Measurements from ENCODE around the gene FZD2.
A peak's percentile ranks its signal among the peaks of the same experiment; 100 is the strongest.

The FZD2 gene

DNA sequence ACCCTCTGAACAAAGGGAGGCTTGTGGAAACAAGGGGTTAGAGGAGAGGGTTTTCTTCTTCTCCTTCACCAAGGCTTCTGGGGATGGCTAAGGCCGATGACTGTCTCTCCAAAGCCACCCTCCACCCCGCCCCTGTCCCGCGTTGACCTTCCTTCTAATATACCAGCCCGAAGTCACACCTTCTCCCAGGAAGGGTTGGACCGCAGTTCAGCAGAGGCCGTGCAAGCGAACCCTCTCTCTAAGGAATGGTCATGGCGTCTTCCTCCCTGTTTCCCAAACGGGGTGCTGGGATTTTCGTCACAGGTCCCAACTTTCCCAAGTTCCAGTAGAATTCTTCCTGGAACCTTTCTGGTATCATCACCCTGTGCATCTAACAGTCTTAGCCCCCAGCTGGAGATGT lies 49.4 kb downstream of the FZD2 start:
- DNase-seq (ENCODE audit: low read depth in 2 of 2), result no peak

DNA sequence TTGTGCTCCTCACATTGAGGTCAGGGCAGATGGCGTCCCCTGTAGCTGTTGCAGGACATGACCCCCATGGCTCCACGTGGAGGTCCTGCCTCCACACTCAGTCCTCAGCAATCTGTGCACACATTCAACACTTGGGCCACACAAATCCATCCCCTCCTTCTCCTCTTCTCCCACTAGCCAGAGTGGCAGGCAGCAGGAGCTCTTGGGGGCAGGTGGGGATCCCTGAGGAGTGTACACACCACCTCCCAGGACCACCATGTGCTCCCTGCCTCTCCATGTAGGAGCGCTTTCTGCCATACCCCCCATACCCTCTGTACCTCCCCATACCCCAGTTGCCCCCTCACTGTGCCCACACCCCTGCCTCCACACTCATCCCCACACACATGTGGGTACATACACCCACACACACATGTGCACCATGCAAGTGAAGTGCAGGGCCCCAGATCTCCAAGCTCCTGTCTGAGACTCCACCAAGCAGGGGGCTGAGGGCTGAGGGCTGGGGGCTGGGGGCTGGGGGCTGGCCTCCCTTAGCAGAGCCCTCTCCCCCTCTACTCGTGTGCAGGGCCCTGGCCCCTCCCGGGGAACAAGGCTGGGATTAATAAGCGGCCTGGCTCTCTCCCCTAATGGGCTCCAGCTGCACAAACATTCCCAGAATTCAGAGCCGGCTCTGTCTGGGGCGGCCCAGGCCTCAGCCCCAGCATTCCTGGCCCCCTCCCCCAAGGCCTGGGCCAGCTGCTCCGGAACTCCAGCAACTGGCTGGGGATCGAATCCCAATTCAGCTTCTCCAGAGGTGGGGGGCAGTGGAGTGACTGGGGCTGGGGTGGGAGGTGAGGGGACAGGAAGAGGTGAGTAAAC lies 50.8 kb downstream of the FZD2 start:
- peak; percentile 72 to 78 for DNase-seq (ENCODE audit: low read depth in 2 of 2)

DNA sequence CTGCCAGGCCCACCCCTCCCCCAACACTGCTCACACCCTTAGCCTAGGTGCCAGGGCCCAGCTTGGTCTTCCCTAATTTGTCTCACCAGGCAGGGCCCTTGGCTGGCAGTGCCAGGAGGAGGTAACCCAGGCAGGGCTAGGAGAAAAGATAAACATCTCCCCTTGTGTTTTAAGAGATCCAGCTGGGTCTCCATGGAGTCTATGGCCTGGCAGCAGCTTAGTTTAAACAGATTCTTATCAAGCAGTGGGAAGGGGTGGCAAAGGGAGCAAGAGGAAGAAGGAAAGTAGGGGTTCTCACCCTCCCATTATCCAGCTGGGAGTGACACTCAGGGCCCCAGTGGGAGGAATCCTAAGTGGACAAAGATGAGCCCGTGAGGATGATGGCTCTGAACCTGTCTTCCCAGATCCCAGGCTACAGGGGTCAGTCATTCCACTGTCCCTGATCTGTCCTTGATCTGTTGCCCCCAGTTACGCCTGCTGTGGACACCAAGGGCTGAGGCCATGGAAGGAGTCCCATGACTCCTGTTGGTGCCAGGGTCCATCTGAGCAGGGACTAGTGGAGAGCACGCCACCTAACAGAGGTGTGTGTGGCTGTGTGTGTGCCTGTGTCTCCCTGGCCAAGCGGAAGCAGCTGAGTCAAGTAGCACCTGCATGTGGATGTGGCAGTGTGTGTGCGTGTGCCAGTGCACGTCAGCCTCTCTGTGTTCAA lies 51.6 kb downstream of the FZD2 start:
- DNase-seq (ENCODE audit: low read depth in 2 of 2), result no peak

DNA sequence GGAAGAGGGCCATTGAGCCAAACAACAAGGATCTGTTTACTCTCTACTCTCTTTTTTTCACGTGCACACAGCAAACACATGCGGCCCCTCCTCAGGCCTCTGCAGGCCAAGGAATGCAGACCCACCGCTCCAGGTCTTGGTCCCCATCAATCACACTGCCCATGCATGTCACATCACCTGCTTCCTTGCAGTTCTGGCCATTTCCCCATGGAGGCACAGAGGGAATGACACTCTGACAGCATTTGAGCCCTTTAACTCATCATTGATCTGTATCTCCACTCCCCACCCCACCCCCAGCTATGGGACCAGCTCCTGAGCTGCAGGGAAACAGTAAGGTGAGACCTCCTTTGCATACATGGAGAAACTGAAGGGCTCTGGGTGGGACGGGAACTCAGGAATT lies 53.0 kb downstream of the FZD2 start:
- no peak for DNase-seq (ENCODE audit: low read depth in 2 of 2)

Measured in fibroblast of skin of left quadriceps (primary cell).